Uterus (tissue), 4 donors: ENCODE results near the gene PLA2G6. TPM values are rescaled to one million over a fixed set of nuclear protein-coding genes. Genes with fewer than 3 reads are reported as not detected.

ENCODE experiments used
- DNase-seq, 2 donors: peaks; one replicate each; pipeline ENCODE4 v3.0.0-alpha.2; 2019 to 2020
- H3K27ac ChIP-seq, 2 donors: fragments of 200-600 bp; sonication (generic); 1 replicate in 1 of 2; 2 replicates in 1 of 2; pipeline ENCODE4 v1.5.1; 2016 to 2018
- H3K27me3 ChIP-seq, 2 donors: fragments of 200-600 bp; sonication (generic); one replicate each; pipeline ENCODE4 v1.5.1; 2018 to 2019; ENCODE audit warnings: control low read depth in 1 of 2
- H3K36me3 ChIP-seq, 2 donors: fragments of 200-600 bp; sonication (generic); one replicate each; pipeline ENCODE4 v1.5.1; 2019; ENCODE audit warnings: control low read depth in 1 of 2
- H3K4me1 ChIP-seq, 2 donors: fragments of 200-600 bp; sonication (generic); one replicate each; pipeline ENCODE4 v1.5.1; 2018 to 2019; ENCODE audit warnings: control low read depth in 1 of 2
- H3K4me3 ChIP-seq, 2 donors: fragments of 200-600 bp; sonication (generic); 1 replicate in 1 of 2; 2 replicates in 1 of 2; pipeline ENCODE4 v1.5.1; 2018 to 2019; ENCODE audit warnings: mild to moderate bottlenecking in 1 of 2
- H3K9me3 ChIP-seq, 2 donors: fragments of 200-600 bp; sonication (generic); one replicate each; pipeline ENCODE4 v1.5.1; 2019; ENCODE audit warnings: control low read depth in 1 of 2
- POLR2A ChIP-seq, 2 donors: fragments of 450-650 bp; IDR thresholded peaks; one replicate each; pipeline ENCODE4 v1.6.1; 2016; ENCODE audit warnings: antibody characterized with exemption in 2 of 2, mild to moderate bottlenecking in 1 of 2, moderate library complexity in 1 of 2
- intact Hi-C: fragments of 100-400 bp; cut with DNase I; formaldehyde crosslinking; loops from one replicate; pipeline ENCODE4 v1.15.1; 2023; ENCODE audit warnings: low total_unique reads
- total RNA-seq, 4 donors: library from RNA; depleted of rRNA in 3 of 4; stranded (reverse); fragments of >200 nt in 3 of 4; gene quantifications; one replicate each; pipeline versions ENCODE4 v1.1.0 to v1.2.4, GENCODE V29; 2014 to 2023
- TF ChIP-seq, protein P1 (sequence below), 4 experiments: fragments of 200-600 bp in 2 of 4; fragments of 450-650 bp in 2 of 4; sonication (generic) in 2 of 4; IDR thresholded peaks; one replicate each; pipeline ENCODE4 v1.5.1; 2016 to 2019; ENCODE audit warnings: antibody characterized with exemption in 4 of 4, mild to moderate bottlenecking in 2 of 4, moderate library complexity in 1 of 4
- donor health status: DM: yes; HTN: yes; CAD: no.

Gene PLA2G6
- total RNA-seq, 4 donors from 2014 or later: 8.7 to 50.9 (median 34.5) TPM

GRCh38 chr22:38169116-38169515 is 12.5 kb downstream of the PLA2G6 start:
- no peaks in the 10 kb centered on the region for H3K9me3 ChIP-seq
- H3K36me3 ChIP-seq: no peaks in the 10 kb centered on the region
- H3K27me3 ChIP-seq: no peaks in the 10 kb centered on the region
- no peak overlapping the region for H3K27ac ChIP-seq
- no peak for DNase-seq
- TF ChIP-seq POLR2A (IDR thresholded peaks at IDR 0.05): no peak
- TF ChIP-seq, protein P1, sequence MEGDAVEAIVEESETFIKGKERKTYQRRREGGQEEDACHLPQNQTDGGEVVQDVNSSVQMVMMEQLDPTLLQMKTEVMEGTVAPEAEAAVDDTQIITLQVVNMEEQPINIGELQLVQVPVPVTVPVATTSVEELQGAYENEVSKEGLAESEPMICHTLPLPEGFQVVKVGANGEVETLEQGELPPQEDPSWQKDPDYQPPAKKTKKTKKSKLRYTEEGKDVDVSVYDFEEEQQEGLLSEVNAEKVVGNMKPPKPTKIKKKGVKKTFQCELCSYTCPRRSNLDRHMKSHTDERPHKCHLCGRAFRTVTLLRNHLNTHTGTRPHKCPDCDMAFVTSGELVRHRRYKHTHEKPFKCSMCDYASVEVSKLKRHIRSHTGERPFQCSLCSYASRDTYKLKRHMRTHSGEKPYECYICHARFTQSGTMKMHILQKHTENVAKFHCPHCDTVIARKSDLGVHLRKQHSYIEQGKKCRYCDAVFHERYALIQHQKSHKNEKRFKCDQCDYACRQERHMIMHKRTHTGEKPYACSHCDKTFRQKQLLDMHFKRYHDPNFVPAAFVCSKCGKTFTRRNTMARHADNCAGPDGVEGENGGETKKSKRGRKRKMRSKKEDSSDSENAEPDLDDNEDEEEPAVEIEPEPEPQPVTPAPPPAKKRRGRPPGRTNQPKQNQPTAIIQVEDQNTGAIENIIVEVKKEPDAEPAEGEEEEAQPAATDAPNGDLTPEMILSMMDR (IDR thresholded peaks at IDR 0.05): no peak
- H3K4me3 ChIP-seq: no peak overlapping the region
- intact Hi-C loops: no loop called here
- no peaks in the 10 kb centered on the region for H3K4me1 ChIP-seq

DNA sequence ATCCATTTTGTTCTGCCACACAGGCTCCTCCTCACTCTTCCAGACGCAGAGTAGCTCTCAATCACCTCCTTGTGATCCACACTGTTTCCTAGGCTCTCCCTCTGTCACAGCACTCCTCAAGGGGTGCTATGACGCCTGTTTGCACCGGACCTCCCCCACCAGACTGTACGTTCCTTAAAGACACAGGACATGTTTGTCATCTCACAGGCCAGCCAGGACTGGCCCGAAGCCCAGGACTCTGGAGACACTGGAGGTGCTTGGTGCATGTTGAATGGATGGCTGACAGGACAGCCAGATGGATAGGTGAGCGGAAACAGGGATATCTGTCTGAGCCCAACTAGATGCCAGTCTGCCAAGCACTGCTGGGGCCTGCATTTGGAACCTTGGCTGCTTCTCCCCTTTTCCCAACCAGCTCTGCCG is 13.6 kb downstream of the PLA2G6 start:
- no peaks in the 10 kb centered on the region for H3K9me3 ChIP-seq
- H3K27ac ChIP-seq: no peak overlapping the region
- no peaks in the 10 kb centered on the region for H3K27me3 ChIP-seq
- DNase-seq: no peak
- intact Hi-C loops: no loop called here
- H3K4me1 ChIP-seq: no peaks in the 10 kb centered on the region
- H3K36me3 ChIP-seq: no peaks in the 10 kb centered on the region
- TF ChIP-seq, protein P1 (IDR thresholded peaks at IDR 0.05): no peak
- no peak for TF ChIP-seq POLR2A (IDR thresholded peaks at IDR 0.05)
- no peak overlapping the region for H3K4me3 ChIP-seq

GRCh38 chr22:38165922-38166593 is 15.6 kb downstream of the PLA2G6 start:
- no peak overlapping the region for H3K4me3 ChIP-seq
- H3K9me3 ChIP-seq: no peaks in the 10 kb centered on the region
- no peaks in the 10 kb centered on the region for H3K4me1 ChIP-seq
- intact Hi-C loops: no loop called here
- no peaks in the 10 kb centered on the region for H3K27me3 ChIP-seq
- H3K36me3 ChIP-seq: no peaks in the 10 kb centered on the region
- no peak for DNase-seq
- H3K27ac ChIP-seq: peak overlapping the region in 1 of 2 donors; percentile 15
- TF ChIP-seq, protein P1 (IDR thresholded peaks at IDR 0.05): no peak
- TF ChIP-seq POLR2A (IDR thresholded peaks at IDR 0.05): no peak

- DNase-seq: no peak
- Histone ChIP-seq H3K9me3 (no peaks in the 10 kb centered on the region), H3K36me3 (no peaks in the 10 kb centered on the region), H3K27ac (no peak overlapping the region), H3K4me1 (no peaks in the 10 kb centered on the region), H3K4me3 (no peak overlapping the region), H3K27me3 (no peaks in the 10 kb centered on the region)
- intact Hi-C loops: no loop called here
- TF ChIP-seq, protein P1 (IDR thresholded peaks at IDR 0.05): no peak
- TF ChIP-seq POLR2A (IDR thresholded peaks at IDR 0.05): no peak
These were observed 17.1 kb downstream of the PLA2G6 start for GRCh38 chr22:38164551-38164918.

DNA sequence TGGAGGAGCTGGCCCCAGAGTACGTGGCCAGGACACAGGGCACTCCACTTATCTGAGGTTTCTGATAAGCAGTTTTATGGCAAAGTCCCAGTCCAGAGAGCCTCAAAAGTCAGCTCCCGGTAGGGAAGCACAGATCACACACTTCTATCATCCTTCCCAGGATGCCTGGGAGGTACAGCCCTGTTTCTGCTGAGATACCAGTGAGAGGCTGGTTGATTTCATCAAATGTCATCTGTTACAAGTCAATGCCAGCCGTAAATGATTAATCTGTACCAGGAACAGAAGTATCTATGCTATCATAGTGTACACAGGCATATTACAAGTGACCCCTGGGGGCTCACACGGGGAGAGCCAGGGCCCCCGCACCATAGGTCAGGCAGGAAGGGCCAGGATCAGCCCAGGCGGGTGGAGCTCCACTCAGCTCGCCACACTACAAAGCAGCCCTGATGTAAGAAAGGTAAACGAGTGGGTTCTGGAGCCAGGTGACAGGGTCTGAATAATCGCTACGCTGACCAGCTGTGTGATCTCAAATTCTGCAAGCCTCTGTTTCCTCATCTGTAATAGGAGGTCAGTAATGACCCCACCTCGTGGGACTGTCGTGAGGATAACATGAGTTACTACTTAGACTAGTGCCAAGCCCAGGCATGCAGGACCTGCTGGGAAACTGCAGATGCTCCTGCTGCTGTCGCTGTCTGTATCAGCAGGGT is 17.6 kb downstream of the PLA2G6 start:
- intact Hi-C loops: no loop called here
- H3K4me1 ChIP-seq: no peaks in the 10 kb centered on the region
- no peaks in the 10 kb centered on the region for H3K9me3 ChIP-seq
- H3K27ac ChIP-seq: no peak overlapping the region
- TF ChIP-seq, protein P1 (IDR thresholded peaks at IDR 0.05): no peak
- no peak for TF ChIP-seq POLR2A (IDR thresholded peaks at IDR 0.05)
- no peaks in the 10 kb centered on the region for H3K27me3 ChIP-seq
- H3K4me3 ChIP-seq: no peak overlapping the region
- DNase-seq: no peak
- H3K36me3 ChIP-seq: no peaks in the 10 kb centered on the region
